AG09319 (cell line): ENCODE data around the gene SMIM38.

ENCODE experiments used
- DNase-seq: peaks from one replicate; pipeline ENCODE4 v3.0.0-alpha.2; 2010; ENCODE audit warnings: low read depth; ENCODE audit errors: extremely low read depth
- TF ChIP-seq, protein P1 (sequence below): IDR thresholded peaks from 2 replicates; pipeline ENCODE4 v1.5.1; 2011; ENCODE audit warnings: low read depth, mild to moderate bottlenecking, inconsistent platforms, low read length, moderate library complexity

SMIM38 gene

GRCh38 chr11:69201764-69202370 is 46.1 kb downstream of the SMIM38 start:
- TF ChIP-seq, protein P1, sequence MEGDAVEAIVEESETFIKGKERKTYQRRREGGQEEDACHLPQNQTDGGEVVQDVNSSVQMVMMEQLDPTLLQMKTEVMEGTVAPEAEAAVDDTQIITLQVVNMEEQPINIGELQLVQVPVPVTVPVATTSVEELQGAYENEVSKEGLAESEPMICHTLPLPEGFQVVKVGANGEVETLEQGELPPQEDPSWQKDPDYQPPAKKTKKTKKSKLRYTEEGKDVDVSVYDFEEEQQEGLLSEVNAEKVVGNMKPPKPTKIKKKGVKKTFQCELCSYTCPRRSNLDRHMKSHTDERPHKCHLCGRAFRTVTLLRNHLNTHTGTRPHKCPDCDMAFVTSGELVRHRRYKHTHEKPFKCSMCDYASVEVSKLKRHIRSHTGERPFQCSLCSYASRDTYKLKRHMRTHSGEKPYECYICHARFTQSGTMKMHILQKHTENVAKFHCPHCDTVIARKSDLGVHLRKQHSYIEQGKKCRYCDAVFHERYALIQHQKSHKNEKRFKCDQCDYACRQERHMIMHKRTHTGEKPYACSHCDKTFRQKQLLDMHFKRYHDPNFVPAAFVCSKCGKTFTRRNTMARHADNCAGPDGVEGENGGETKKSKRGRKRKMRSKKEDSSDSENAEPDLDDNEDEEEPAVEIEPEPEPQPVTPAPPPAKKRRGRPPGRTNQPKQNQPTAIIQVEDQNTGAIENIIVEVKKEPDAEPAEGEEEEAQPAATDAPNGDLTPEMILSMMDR, result no peak
- DNase-seq, result no peak

DNA sequence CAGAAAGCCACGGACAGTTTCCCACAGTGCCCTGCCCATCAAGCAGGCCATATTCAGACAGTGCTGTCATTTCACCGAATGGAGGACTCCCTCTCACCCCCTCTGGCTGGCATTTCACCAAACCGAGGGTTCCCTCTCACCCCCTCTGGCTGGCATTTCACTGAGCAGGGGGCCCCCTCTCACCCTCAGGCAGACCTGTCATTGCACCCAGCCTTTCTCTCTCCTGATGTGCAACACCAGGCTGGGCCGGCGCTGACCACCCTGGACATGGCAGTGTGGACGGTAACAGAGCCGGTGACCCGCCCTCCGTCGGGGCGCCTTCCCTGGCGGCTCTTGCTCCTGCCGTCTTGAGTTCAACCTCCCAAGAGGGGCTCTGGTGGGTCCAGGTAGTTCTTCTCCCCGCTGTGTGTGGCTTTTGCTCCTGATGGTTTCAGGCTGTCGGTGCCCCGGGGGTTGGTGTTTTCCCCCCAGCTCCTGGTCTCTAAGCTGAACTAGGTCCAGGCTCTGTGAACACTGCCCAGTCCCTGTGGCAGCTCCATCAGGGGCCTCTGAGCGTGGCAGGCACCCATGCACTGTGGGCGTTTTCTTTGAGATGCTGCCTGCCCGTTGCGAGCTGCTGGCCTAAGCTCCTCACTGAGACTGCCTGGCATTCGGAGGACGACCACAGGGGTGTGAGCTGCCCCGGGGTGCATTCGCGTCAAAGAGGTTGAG is 46.9 kb downstream of the SMIM38 start:
- no peak for DNase-seq
- TF ChIP-seq, protein P1, result no peak

- TF ChIP-seq, protein P1, result no peak
- DNase-seq, result no peak
Measured at GRCh38 chr11:69203381-69203780, 47.6 kb downstream of the SMIM38 start.

GRCh38 chr11:69203901-69204245 is 48.1 kb downstream of the SMIM38 start:
- TF ChIP-seq, protein P1, result no peak
- no peak for DNase-seq

GRCh38 chr11:69204246-69204940 is 48.7 kb downstream of the SMIM38 start:
- TF ChIP-seq, protein P1, result no peak
- DNase-seq, result no peak

GRCh38 chr11:69204941-69205742 is 49.4 kb downstream of the SMIM38 start:
- DNase-seq, result no peak
- TF ChIP-seq, protein P1, result no peak
